ENCODE data around the gene AFAP1.
A peak's percentile ranks its signal among the peaks of the same experiment; 100 is the strongest.

Gene AFAP1

GRCh38 chr4:7780751-7781348 is 158.8 kb downstream of the AFAP1 start:
- DNase-seq, result no peak

- no peak for DNase-seq
Observed at GRCh38 chr4:7779432-7779768, 160.3 kb downstream of the AFAP1 start.

- no peak for DNase-seq
Observed at GRCh38 chr4:7778510-7779431, 160.9 kb downstream of the AFAP1 start.

- no peak for DNase-seq
Observed at GRCh38 chr4:7777871-7778509, 161.7 kb downstream of the AFAP1 start.

GRCh38 chr4:7777017-7777710 is 162.5 kb downstream of the AFAP1 start:
- no peak for DNase-seq

GRCh38 chr4:7775396-7775795 is 164.3 kb downstream of the AFAP1 start:
- DNase-seq, result no peak

- no peak for DNase-seq
Observed at GRCh38 chr4:7774301-7775294, 165.1 kb downstream of the AFAP1 start.

GRCh38 chr4:7773401-7774180 is 166.1 kb downstream of the AFAP1 start:
- no peak for DNase-seq

GRCh38 chr4:7772711-7773385 is 166.8 kb downstream of the AFAP1 start:
- DNase-seq, result no peak

GRCh38 chr4:7771541-7772507 is 167.8 kb downstream of the AFAP1 start:
- no peak for DNase-seq

- DNase-seq, result peak in 1 of 2 donors; percentile 34
Observed at GRCh38 chr4:7771056-7771455, 168.6 kb downstream of the AFAP1 start.

GRCh38 chr4:7770224-7771050 is 169.2 kb downstream of the AFAP1 start:
- DNase-seq, result no peak

GRCh38 chr4:7769396-7770223 is 170.1 kb downstream of the AFAP1 start:
- DNase-seq, result no peak

GRCh38 chr4:7768736-7769135 is 170.9 kb downstream of the AFAP1 start:
- DNase-seq, result no peak

- DNase-seq, result no peak
Observed at GRCh38 chr4:7767966-7768365, 171.7 kb downstream of the AFAP1 start.

- no peak for DNase-seq
Observed at GRCh38 chr4:7767526-7767925, 172.1 kb downstream of the AFAP1 start.

GRCh38 chr4:7766661-7767345 is 172.9 kb downstream of the AFAP1 start:
- no peak for DNase-seq

All from CD4-positive, alpha-beta T cell treated with Interleukin-1 beta for 1 hour (primary cell).